HG02981 (cell line): ENCODE data around the gene CRLF3.
"Not testable (repeated sequence)": the region's sequence is repeated elsewhere in the genome, so short reads cannot be mapped to it uniquely, and the experiment has no call there.

ENCODE experiments used
- ATAC-seq: cut with Tn5 transposase; IDR thresholded peaks from one replicate; pipeline ENCODE4 v1.9.1; 2021; ENCODE audit warnings: mild to moderate bottlenecking, moderate library complexity; ENCODE audit not compliant: unreplicated experiment

Gene CRLF3

DNA sequence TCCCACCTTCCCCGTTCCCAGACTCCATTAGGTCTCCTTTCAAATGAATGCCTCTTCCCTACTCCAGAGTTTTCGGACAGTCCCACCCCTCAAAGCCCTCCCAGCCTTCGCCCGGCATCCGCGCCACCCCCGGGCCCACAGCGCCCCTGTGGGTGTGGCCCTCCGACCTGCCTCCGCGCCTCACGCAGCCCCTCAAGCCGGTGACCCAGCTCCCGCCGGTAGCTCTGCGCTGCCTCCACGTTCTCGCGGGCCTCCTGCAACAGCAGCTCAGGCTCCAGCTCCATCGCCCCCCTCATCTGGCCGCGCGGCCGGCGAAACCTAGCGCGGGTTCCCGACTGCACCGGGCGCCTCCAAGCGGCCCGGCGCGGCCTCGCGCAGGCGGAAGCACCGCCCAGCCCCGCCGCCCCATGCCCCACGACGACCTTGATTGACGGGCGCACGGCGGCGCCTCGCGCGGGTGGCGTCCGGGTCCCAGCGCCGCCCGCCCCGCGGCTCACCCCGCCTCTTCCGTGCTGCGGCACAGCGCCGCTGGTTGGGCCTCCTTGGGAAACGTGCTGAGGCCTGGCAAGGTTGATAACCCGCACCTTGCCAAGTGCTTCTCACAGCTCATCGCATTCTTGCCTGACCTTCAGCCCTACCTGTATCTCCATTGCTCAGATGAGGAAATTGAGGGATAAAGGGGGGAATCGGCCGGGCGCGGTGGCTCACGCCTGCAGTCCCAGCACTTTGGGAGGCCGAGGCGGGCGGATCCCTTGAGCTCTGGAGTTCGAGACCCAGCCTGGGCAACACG, at the start of gene CRLF3:
TSS of gene CRLF3 (minus strand) at position 337 of the 790 bp plus-strand sequence. CDS start at position 296, 41 bp downstream.
- peak; percentile 88 for ATAC-seq

DNA sequence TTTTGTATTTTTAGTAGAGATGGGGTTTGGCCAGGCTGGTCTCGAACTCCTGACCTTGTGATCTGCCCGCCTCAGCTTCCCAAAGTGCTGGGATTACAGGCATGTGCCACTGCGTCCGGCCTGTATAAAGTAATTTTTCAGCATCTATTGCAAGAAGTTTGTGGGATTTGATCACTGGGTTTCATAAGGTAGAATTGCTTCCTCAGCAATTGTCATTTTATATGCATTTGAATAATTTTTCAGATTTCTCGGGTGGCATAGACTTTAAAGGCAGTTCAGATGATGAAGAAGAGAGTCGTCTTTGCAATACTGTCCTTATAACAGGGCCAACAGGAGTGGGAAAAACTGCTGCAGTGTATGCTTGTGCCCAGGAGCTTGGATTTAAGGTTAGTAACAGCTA, 44.5 kb upstream of the CRLF3 start:
- ATAC-seq = no peak

DNA sequence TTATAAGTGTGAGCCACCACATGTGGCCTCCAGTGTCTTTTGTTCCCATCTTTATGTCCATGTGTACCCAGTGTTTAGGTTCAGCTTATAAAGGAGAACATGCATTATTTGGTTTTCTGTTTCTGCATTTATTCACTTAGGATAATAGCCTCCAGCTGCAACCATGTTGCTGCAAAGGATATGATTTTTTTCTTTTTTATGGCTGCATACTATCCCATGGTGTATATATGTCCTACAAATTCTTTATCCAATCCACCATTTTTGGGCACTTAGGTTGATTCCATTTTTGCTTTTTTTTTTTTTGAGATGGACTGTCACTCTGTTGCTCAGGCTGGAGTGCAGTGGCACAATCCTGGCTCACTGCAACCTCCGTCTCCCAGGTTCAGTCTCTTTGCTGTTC, 40.1 kb upstream of the CRLF3 start:
- no peak for ATAC-seq

DNA sequence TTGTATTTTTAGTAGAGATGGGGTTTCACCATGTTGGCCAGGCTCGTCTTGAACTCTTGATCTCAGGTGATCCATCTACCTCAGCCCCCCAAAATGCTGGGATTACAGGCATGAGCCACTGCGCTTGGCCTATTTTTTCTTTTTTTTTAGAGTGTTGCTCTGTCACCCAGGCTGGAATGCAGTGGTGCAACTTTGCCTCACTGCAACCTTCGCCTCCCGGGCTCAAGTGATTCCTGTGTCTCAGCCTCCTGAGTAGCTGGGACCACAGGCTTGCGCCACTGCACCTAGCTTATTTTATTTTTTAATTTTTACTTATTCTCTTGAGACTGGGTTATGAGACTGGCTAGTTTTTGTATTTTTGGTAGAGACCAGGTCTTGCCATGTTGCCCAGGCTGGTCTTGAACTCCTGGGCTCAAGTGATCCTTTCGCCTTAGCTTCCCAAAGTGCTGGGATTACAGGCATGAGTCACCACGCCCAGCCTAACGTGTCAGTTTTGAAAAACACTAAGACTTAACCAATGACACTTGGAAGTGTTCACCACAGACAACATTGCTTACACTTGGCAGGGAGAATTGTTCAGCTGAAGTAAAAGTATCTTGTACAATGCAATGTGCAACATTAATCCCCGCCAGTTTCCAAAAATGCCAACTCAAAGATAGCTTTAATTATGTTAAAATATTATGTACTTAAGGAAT, 34.2 kb upstream of the CRLF3 start:
- ATAC-seq = no peak

GRCh38 chr17:30854146-30854545, 29.7 kb upstream of the CRLF3 start:
- no peak for ATAC-seq

DNA sequence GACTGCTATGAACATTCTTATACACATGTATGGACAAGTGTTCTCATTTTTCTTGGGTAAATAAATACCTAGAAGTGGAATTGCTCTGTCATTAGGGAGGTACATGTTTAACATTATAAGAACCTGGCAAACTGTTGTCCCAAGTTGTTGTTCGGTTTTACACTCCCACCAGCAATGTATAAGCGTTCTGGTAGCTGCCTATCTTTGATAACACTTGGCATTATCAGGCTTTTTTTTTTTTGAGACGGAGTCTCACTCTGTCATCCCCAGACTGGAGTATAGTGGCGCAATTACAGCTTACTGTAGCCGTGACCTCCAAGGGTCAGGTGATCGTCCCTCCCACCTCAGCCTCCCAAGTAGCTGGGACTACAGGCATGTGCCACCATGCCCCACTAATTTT, 23.5 kb upstream of the CRLF3 start:
- no peak for ATAC-seq

GRCh38 chr17:30840771-30841170, 16.3 kb upstream of the CRLF3 start:
- ATAC-seq = no peak

DNA sequence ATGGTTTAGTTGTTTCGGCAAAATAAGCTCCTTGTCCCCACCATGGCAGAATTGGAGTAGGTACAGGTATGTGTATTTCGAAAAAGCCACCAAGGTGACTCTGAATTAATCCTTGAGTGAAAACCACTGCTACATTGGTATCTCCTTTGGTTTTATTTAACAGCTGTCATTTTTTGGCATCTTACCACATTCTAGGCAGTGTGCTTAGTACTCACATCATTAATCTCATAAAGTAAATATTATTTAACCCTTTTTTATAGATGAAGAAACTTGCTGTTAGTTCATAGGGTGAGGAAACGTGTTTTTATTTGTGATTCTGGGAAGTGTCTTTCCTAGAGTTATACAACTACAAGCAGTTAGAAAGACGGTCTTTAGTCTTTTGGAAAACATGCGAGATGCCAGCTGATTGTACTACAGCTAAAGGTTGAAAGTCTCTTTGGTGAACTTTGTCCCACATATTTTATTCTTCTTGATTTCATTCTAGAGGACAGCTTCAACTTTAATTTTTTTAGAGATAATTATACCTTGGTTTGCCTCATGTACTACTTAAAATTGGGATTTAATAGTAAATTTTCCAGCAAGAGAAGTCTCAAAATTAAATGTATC, 13.8 kb upstream of the CRLF3 start:
- no peak for ATAC-seq

- ATAC-seq = no peak
Observed at GRCh38 chr17:30832438-30833124, 8.1 kb upstream of the CRLF3 start.

DNA sequence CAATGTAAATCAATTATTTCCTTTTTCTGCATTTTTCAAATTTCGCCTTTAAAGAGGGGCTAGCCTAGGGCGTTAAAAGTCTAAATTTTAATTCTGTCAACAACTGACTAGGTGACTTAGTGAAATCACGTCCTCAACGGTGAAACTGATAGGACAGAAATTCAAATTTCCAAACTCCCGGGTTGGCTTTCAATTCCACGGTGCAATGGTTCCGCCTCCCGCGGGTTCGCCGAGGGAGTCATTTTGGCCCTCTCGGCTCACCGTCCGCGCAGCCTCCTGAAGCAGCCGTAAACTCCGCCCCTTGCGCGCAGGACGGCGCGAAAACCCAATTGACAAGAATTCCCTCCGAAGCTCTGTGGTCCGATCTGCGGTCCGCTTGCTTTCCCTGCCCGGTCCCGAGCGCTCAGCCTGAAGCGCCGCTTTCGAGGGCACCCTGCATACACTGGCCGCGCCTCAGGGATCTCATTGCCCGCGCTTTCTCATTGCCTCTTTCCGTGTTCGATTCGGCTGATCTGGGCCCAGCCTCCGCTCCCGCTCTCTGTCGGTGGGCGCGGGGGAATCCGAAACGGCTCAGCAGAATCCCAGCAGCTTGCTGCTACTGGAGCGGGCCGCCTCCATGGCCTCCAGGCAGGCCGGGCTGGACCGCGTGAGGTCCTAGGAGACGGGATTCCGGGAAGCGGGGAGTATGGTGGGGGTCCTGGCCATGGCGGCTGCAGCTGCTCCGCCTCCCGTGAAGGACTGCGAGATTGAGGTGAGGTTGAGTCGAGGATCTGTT, 7.4 kb upstream of the CRLF3 start, which contains the start of gene ATAD5:
TSS of gene ATAD5 (plus strand) at position 304 of the 775 bp plus-strand sequence. CDS start at position 686, 382 bp downstream.
- ATAC-seq = peak; percentile 77

DNA sequence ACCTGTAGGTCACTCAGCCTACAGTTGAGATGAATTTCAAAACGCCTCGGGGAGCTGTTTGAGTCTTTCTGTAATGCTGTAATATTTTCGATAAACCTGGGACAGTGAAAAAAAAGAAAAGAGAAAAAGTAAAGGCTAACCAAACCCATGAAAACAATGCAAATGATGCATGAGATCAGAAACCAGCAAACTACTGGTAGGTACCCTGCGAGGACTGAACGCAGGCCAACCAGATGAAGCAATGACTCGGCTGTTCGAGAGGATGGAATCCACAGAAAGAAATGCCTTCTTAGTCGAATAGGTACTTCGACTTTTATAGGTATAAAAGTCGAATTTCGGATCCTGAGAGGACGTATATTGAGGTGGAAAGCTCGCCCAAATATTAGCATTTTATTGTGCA, 6.8 kb upstream of the CRLF3 start:
- peak; percentile 9 for ATAC-seq

DNA sequence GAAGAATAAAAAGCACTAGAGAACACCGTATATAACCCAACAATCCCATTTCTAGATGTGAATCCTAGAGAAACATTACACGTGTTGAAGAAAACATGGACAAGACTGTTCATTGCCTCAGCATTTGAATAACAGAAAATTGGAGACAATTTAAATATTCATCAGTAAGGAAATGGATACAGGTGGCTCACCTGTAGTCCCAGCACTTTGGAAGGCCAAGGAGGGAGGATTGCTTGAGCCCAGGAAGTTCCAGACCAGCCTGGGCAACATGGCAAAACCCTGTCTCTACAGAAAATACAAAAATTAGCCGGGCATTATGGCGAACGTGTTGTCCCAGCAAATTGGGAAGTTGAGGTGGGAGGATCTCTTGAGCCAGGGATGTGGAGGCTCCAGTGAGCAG, 4.5 kb upstream of the CRLF3 start:
- ATAC-seq = no peak

DNA sequence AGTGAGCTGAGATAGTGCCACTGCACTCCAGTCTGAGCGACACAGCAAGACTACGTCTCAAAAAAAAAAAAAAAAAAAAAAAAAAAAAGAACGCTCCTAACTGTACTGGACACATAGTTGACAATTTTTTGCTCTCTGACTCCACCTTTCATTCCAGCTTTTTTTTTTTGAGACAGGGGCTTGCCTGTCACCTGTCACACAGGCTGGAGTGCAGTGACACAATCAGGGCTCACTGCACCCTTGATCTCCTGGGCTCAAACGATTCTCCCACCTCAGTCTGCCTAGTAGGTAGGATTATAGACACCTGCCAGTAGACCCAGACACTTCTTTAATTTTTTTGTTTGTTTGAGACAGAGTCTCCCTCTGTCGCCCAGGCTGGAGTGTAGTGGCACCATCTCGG, 2.6 kb upstream of the CRLF3 start:
- ATAC-seq = no peak

DNA sequence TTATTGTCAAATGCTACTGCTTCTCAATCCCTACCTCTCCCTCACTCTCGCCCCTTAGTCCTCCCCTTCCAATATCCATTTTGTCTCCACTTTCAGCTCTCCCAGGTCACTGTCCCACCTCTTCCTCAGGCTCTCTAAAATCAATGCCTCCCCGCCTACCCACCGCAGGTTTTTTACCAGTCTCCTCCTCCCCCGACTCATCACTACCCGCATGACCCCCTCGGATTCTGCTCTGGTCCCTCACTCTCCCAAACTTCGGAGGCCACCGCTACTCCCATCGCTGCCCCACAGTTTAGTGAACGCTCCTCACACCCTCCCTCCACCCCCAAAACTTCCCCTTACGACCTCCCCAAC, 513 bp downstream of the CRLF3 start:
- ATAC-seq = no peak

DNA sequence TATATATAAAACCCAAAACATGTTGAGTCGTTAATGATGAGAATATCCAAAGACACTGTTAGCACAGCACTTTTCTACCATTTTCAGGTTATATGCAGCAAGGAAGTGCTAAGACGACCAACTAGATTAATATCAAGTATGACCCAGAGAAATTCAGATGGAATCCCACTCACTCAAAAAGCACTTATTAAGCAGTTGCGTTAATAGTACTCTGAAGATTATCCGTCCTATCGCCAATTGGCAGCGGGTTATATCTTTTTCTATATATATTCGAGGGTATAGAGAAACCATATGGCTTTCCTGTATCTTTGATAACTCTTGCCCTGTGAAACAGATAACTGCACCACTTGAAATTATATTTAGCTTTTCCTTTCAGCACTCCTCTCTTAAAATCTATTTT, 1.1 kb downstream of the CRLF3 start:
- no peak for ATAC-seq

GRCh38 chr17:30822919-30823318, 1.6 kb downstream of the CRLF3 start:
- ATAC-seq = not testable (repeated sequence)

DNA sequence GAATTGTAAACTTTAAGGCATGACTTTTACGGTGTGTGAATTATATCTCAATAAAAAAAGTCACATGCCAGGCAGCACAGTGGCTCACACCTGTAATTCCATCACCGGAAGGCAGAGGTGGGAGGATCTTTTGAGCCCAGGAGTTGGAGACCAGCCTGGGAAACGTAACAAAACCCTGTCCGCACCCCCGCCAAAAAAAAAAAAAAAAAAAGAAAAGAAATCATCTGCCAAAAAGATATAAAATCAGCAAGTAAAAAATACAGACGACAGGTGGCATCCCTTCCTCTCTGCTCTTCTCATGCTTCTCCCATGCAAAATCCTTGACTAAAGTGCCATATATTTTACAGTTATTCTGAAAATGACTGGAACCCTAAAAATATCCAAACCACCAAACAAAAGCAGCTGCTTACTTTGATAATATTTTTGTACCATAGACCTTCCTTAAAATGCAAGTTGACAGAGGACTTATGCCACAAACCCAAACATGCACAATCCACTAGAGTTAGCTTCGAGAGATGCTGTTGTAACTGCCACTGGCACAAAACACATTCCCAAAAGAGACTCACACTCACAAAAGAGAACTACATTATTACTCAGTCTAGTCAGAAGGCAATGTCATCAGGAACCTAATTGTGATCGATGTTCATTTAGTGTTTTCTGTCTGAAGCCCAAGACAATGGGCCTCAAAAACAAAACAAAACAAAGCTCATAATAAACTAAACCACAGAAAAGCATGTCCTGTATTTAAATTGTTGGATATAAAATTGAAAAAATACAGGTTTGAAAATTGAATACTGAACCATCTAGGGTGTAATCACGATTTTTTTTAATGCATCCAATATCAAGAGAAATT, 2.4 kb downstream of the CRLF3 start:
- ATAC-seq = no peak

GRCh38 chr17:30819971-30820705, 4.4 kb downstream of the CRLF3 start:
- ATAC-seq = no peak

DNA sequence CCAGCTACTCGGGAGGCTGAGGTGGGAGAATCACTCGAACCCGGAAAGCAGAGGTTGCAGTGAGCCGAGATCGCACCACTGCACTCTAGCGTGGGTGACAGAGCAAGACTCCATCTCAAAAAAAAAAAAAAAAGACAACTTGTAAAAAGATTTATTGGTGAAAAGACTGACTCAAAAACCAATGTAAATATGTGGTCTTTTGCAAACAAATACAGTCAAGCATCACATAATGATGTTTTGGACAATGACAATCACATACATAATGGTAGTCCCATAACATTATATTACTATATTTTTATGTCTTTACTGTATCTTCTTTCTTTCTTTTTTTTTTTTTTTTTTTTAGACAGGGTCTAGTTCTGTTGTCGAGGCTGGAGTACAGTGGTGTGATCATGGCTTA, 8.3 kb downstream of the CRLF3 start:
- no peak for ATAC-seq
